PC-3 (cell line): Measurements from ENCODE around the gene DNAH1. TPM values are rescaled to one million over a fixed set of nuclear protein-coding genes. Genes with fewer than 3 reads are reported as not detected.

Experiments
- ATAC-seq: fragments of 200-7000 bp; cut with Tn5 transposase; 2 replicates; pipeline ENCODE4 v1.9.1; 2020; ENCODE audit warnings: mild to moderate bottlenecking, moderate library complexity
- BruUV-seq: library from RNA; stranded (reverse); fragments of 400-500 nt; replicated peaks from 2 replicates; lab custom pipeline; 2021; lab: Mats Ljungman, UMichigan
- CTCF ChIA-PET: fragments of 300-600 bp; sonication (Branson Sonifier 250); formaldehyde crosslinking; loops from one replicate; lab custom pipeline; 2022; ENCODE audit warnings: antibody characterized with exemption; lab: Charles Lee
- POLR2A ChIA-PET: fragments of 300-600 bp; sonication (Branson Sonifier 250); formaldehyde crosslinking; loops from one replicate; lab custom pipeline; 2022; ENCODE audit warnings: antibody characterized with exemption; ENCODE audit not compliant: unreplicated experiment; lab: Charles Lee
- DNase-seq: peaks from one replicate; pipeline ENCODE4 v3.0.0-alpha.2; 2015
- H2AFZ ChIP-seq: fragments of 300-600 bp; sonication (generic); 2 replicates; pipeline ENCODE4 v1.6.0; 2016; ENCODE audit warnings: antibody characterized with exemption, low read length
- H3F3A ChIP-seq: fragments of 300-600 bp; sonication (generic); one replicate; pipeline ENCODE4 v1.6.0; 2017; ENCODE audit warnings: antibody characterized with exemption, low read length, control low read depth, mild to moderate bottlenecking; ENCODE audit not compliant: unreplicated experiment
- H3K27ac ChIP-seq: fragments of 300-600 bp; sonication (generic); 2 replicates; pipeline ENCODE4 v1.5.1; 2016; ENCODE audit warnings: mild to moderate bottlenecking, low read length
- H3K27me3 ChIP-seq: fragments of 300-600 bp; sonication (generic); 2 replicates; pipeline ENCODE4 v1.6.1; 2016; ENCODE audit warnings: low read length, mixed read lengths
- H3K36me3 ChIP-seq: fragments of 300-600 bp; sonication (generic); 2 replicates; pipeline ENCODE4 v1.6.1; 2016; ENCODE audit warnings: low read depth, mixed run types, low read length, mixed read lengths
- H3K4me1 ChIP-seq: fragments of 300-600 bp; sonication (generic); 2 replicates; pipeline ENCODE4 v1.5.1; 2016; ENCODE audit warnings: low read length; ENCODE audit not compliant: insufficient read depth
- H3K4me2 ChIP-seq: fragments of 300-600 bp; sonication (generic); 2 replicates; pipeline ENCODE4 v1.6.0; 2016; ENCODE audit warnings: low read length
- H3K4me3 ChIP-seq: fragments of 300-600 bp; sonication (generic); 2 replicates; pipeline ENCODE4 v1.5.1; 2016; ENCODE audit warnings: mild to moderate bottlenecking, low read length, mixed read lengths
- H3K79me2 ChIP-seq: fragments of 300-600 bp; sonication (generic); 2 replicates; pipeline ENCODE4 v1.6.1; 2017; ENCODE audit warnings: low read length, mixed read lengths
- H3K9ac ChIP-seq: fragments of 300-600 bp; sonication (generic); 2 replicates; pipeline ENCODE4 v1.6.0; 2016; ENCODE audit warnings: mild to moderate bottlenecking, low read length
- H3K9me2 ChIP-seq: fragments of 300-600 bp; sonication (generic); replicated peaks from 2 replicates; pipeline ENCODE4 v1.6.1; 2016; ENCODE audit warnings: mixed run types, low read length, mixed read lengths
- H3K9me3 ChIP-seq: fragments of 300-600 bp; sonication (generic); 2 replicates; pipeline ENCODE4 v1.6.1; 2016; ENCODE audit warnings: low read length, mixed read lengths
- H4K20me1 ChIP-seq: fragments of 300-600 bp; sonication (generic); 2 replicates; pipeline ENCODE4 v1.6.1; 2016; ENCODE audit warnings: low read length, mixed read lengths
- EZH2 ChIP-seq: fragments of 300-600 bp; sonication (generic); IDR thresholded peaks from one replicate; pipeline ENCODE4 v1.6.1; 2017; ENCODE audit warnings: antibody characterized with exemption, mild to moderate bottlenecking, low read length; ENCODE audit not compliant: unreplicated experiment
- EZH2phosphoT487 ChIP-seq: fragments of 300-600 bp; sonication (generic); IDR thresholded peaks from 2 replicates; pipeline ENCODE4 v1.6.1; 2018; ENCODE audit warnings: mild to moderate bottlenecking, antibody characterized with exemption, low read length, borderline replicate concordance
- intact Hi-C: fragments of 100-400 bp; cut with micrococcal nuclease; formaldehyde crosslinking; loops from 2 replicates; pipeline ENCODE4 v1.9.0; 2023
- total RNA-seq: library from RNA; depleted of rRNA; stranded (reverse); fragments of >200 nt; gene quantifications from 2 replicates; pipeline ENCODE4 v1.2.3, GENCODE V29; 2014
- TF ChIP-seq, protein P1 (sequence below): fragments of 300-600 bp; sonication (generic); conservative IDR thresholded peaks from 2 replicates; pipeline ENCODE4 v1.5.1; 2017; ENCODE audit warnings: antibody characterized with exemption, low read depth, mild to moderate bottlenecking, low read length

The DNAH1 gene
- total RNA-seq, 1 experiment from 2014 or later: 2.2 TPM

DNA sequence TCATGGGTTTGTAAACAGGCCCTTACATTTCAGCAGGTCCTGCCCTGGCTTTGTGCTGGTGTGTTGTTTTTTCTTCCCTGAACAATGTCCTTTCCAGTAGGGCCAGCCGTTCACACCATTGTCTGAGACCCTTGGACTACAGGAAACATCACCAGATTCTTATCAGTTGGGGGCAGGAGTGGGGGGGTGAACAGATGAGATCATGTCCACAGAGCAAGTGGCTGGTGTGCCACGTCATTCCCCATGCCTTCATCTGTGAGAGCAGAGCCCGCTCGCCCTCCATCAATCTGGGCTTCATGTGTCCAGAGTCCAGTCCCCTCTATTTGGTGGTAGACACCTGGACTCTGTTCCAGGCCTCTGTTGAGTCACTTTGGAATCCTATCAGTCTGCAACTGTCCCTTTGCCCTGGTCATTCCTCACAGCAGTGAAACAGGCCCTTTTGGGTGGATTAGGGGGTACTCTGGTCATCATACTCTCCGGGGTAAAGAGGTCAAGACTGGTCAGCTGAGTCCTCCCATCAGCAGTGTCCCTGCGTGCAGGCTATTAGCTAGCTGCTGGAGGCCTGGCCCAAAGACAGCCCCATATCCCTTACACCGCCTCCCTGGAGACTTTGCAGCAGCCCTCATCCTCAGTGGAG, 113.8 kb downstream of the DNAH1 start:
- Histone ChIP-seq H4K20me1 (no peaks in the 10 kb centered on the region), H3K9ac (no peak overlapping the region), H3K27me3 (no peaks in the 10 kb centered on the region), H3K4me3 (no peak overlapping the region), H3K27ac (no peak overlapping the region), H3K9me3 (no peaks in the 10 kb centered on the region), H3K9me2 (no peaks in the 10 kb centered on the region), H3K36me3 (no peaks in the 10 kb centered on the region), H3K79me2 (no peaks in the 10 kb centered on the region), H3K4me1 (no peaks in the 10 kb centered on the region), H3F3A (no peaks in the 10 kb centered on the region), H3K4me2 (no peak overlapping the region), H2AFZ (no peak overlapping the region)
- DNase-seq: no peak
- intact Hi-C loops: no loop called here
- TF ChIP-seq EZH2: no peak
- no peak for TF ChIP-seq EZH2phosphoT487
- TF ChIP-seq, protein P1, sequence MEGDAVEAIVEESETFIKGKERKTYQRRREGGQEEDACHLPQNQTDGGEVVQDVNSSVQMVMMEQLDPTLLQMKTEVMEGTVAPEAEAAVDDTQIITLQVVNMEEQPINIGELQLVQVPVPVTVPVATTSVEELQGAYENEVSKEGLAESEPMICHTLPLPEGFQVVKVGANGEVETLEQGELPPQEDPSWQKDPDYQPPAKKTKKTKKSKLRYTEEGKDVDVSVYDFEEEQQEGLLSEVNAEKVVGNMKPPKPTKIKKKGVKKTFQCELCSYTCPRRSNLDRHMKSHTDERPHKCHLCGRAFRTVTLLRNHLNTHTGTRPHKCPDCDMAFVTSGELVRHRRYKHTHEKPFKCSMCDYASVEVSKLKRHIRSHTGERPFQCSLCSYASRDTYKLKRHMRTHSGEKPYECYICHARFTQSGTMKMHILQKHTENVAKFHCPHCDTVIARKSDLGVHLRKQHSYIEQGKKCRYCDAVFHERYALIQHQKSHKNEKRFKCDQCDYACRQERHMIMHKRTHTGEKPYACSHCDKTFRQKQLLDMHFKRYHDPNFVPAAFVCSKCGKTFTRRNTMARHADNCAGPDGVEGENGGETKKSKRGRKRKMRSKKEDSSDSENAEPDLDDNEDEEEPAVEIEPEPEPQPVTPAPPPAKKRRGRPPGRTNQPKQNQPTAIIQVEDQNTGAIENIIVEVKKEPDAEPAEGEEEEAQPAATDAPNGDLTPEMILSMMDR: no peak
- POLR2A ChIA-PET: no interaction called here
- no TSS peak for BruUV-seq
- CTCF ChIA-PET: interaction anchor here (0.5 kb wide), 1 partner anchor 39 kb away, joined by 3 read pairs; no protein-coding TSS in a partner anchor
- ATAC-seq: no peak

DNA sequence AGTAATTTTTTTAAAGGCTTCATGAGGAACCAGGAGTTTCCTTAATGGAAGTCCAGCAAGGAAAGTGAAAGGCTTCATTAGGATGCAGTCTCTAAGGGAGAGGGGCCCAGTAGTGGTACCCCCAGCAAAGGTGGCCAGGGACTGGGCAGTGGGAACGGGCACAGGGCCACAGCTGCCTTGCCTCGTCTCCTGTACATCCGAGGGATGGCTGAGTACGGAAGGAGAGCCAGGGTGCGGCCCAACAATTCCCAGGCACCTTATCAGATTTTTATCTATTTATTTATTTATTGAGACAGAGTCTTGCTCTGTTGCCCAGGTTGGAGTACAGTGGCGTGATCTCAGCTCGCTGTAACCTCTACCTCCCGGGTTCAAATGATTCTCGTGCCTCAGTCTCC, 114.3 kb downstream of the DNAH1 start:
- no peaks in the 10 kb centered on the region for H3K36me3 ChIP-seq
- BruUV-seq: no TSS peak
- ChIA-PET CTCF (no interaction called here), POLR2A (no interaction called here)
- no peaks in the 10 kb centered on the region for H3K4me1 ChIP-seq
- no peaks in the 10 kb centered on the region for H3K9me3 ChIP-seq
- no peak overlapping the region for H3K27ac ChIP-seq
- no peak overlapping the region for H3K4me2 ChIP-seq
- ATAC-seq (no peak), DNase-seq (no peak)
- H3K27me3 ChIP-seq: no peaks in the 10 kb centered on the region
- H3K9ac ChIP-seq: no peak overlapping the region
- no peaks in the 10 kb centered on the region for H3F3A ChIP-seq
- TF ChIP-seq, protein P1: no peak
- TF ChIP-seq EZH2 (no peak), EZH2phosphoT487 (no peak)
- no peaks in the 10 kb centered on the region for H3K79me2 ChIP-seq
- no peaks in the 10 kb centered on the region for H3K9me2 ChIP-seq
- H3K4me3 ChIP-seq: no peak overlapping the region
- H4K20me1 ChIP-seq: no peaks in the 10 kb centered on the region
- H2AFZ ChIP-seq: no peak overlapping the region
- intact Hi-C loops: no loop called here

DNA sequence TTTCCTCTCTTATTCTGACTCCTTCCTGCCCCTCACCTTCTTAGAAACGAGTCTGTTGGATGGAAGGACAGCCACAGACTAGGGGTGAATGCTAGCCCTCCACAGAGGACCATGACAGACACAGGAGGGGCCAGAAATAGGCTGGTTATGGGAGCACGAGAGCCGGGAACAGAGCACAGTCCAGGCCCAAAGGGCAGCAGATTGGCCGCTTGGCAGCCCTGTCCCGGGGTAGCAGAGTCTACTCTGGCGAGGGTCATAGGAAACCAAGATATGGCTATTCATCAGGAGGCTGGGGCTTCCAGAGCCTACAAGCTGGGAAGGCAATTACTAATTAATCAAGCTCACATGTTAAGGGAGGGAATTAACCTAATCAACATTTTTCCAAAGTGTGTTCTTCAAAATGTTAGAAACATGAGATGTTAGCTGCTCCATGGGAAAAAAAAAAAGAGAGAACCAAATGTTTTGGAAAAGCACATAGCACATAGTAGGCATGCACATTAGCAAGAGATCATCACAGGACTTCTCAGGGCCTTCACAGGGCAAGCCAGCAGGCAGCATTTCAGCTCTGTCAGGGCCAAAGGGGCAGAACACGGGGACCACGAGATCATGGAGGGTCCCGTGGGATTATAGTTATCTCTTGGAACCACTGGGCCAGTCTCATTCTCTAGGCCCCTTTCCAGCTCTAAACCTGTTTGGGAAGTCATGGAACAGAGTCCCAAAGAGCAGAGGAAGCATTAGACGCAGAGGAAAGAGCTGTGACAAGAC, 115.5 kb downstream of the DNAH1 start:
- POLR2A ChIA-PET: interaction anchor here (0.6 to 0.7 kb wide), 2 partner anchors 17 to 621 kb away, joined by 7 to 15 read pairs; no protein-coding TSS in a partner anchor
- no peak overlapping the region for H2AFZ ChIP-seq

More for the DNA sequence above, 115.5 kb downstream of the DNAH1 start:
- ATAC-seq: no peak
- intact Hi-C loops: no loop called here
- Histone ChIP-seq H3K27ac (no peak overlapping the region), H3K36me3 (no peaks in the 10 kb centered on the region), H3K9me3 (no peaks in the 10 kb centered on the region), H4K20me1 (no peaks in the 10 kb centered on the region), H3K4me3 (no peak overlapping the region), H3K4me1 (no peaks in the 10 kb centered on the region), H3K4me2 (no peak overlapping the region), H3K9ac (no peak overlapping the region), H3F3A (no peaks in the 10 kb centered on the region), H3K79me2 (no peaks in the 10 kb centered on the region), H3K9me2 (no peaks in the 10 kb centered on the region), H3K27me3 (no peaks in the 10 kb centered on the region)
- no peak for DNase-seq
- CTCF ChIA-PET: no interaction called here
- no TSS peak for BruUV-seq
- TF ChIP-seq EZH2phosphoT487 (no peak), EZH2 (no peak)
- TF ChIP-seq, protein P1: no peak
